GM12878 (cell line): ENCODE data around the gene CA14. TPM values are rescaled to one million over a fixed set of nuclear protein-coding genes. Genes with fewer than 3 reads are reported as not detected.
"Not testable (repeated sequence)": the region's sequence is repeated elsewhere in the genome, so short reads cannot be mapped to it uniquely, and the experiment has no call there.

Experiments
- ATAC-seq: fragments of 200-7000 bp; cut with Tn5 transposase; 3 replicates; pipeline ENCODE4 v1.9.1; 2020; ENCODE audit warnings: mild to moderate bottlenecking, moderate library complexity
- BruUV-seq: library from RNA; stranded (reverse); fragments of 400-500 nt; replicated peaks from 2 replicates; lab custom pipeline; 2021; lab: Mats Ljungman, UMichigan
- CTCF ChIA-PET: fragments of 300-600 bp; sonication (Branson Sonifier 250); formaldehyde crosslinking; extraction: SDS; loops from one replicate; lab custom pipeline; 2021; ENCODE audit warnings: inconsistent platforms; lab: Yijun Ruan, JAX
- POLR2A ChIA-PET: fragments of 350-600 bp; formaldehyde crosslinking; extraction: SDS; loops from one replicate; lab custom pipeline; 2021; ENCODE audit warnings: inconsistent platforms; lab: Charles Lee
- RAD21 ChIA-PET: fragments of 300-600 bp; sonication (Branson Sonifier 250); formaldehyde crosslinking; loops from one replicate; lab custom pipeline; 2023; ENCODE audit warnings: antibody characterized with exemption; ENCODE audit not compliant: unreplicated experiment; lab: Charles Lee
- SMC1A ChIA-PET: fragments of 300-600 bp; sonication (Branson Sonifier 250); formaldehyde crosslinking; loops from one replicate; lab custom pipeline; 2023; ENCODE audit not compliant: unreplicated experiment, uncharacterized antibody; lab: Charles Lee
- DNase-seq: peaks from one replicate; pipeline ENCODE4 v3.0.0-alpha.2; 2011; ENCODE audit warnings: low read depth, low spot score
- FAIRE-seq: peaks from 3 replicates; lab custom pipeline; 2011; peaks lifted over from hg19 to GRCh38; lab: Jason Lieb, UNC
- H2AFZ ChIP-seq: 2 replicates; pipeline ENCODE4 v1.6.0; 2011; ENCODE audit warnings: low read depth, low read length, control low read depth; ENCODE audit not compliant: control insufficient read depth
- H3K27ac ChIP-seq: 2 replicates; pipeline ENCODE4 v1.5.1; 2011; ENCODE audit warnings: control low read depth; ENCODE audit not compliant: control insufficient read depth, insufficient read depth
- H3K27me3 ChIP-seq, 2 experiments: replicated peaks in 1 of 2; 2 replicates each; pipeline versions ENCODE4 v1.6.0 to v1.6.1; 2011; ENCODE audit warnings: low read length in 1 of 2; ENCODE audit not compliant: control insufficient read depth in 2 of 2, insufficient read depth in 2 of 2
- H3K36me3 ChIP-seq, 2 experiments: 2 replicates each; pipeline ENCODE4 v1.5.1; 2011; ENCODE audit warnings: low read length in 1 of 2; ENCODE audit not compliant: control insufficient read depth in 2 of 2, insufficient read depth in 2 of 2
- H3K4me1 ChIP-seq: 2 replicates; pipeline ENCODE4 v1.6.1; 2011; ENCODE audit warnings: mild to moderate bottlenecking, low read length, moderate library complexity, mixed read lengths; ENCODE audit not compliant: control insufficient read depth, insufficient read depth
- H3K4me2 ChIP-seq: 2 replicates; pipeline ENCODE4 v1.6.0; 2011; ENCODE audit warnings: control low read depth; ENCODE audit not compliant: control insufficient read depth, insufficient read depth
- H3K4me3 ChIP-seq: fragments of 200-600 bp; sonication (generic); 2 replicates; pipeline ENCODE4 v1.5.1; 2016
- H3K79me2 ChIP-seq: 2 replicates; pipeline ENCODE4 v1.6.0; 2011; ENCODE audit warnings: low read length; ENCODE audit not compliant: control insufficient read depth, insufficient read depth
- H3K9ac ChIP-seq: 2 replicates; pipeline ENCODE4 v1.8.0; 2011; ENCODE audit warnings: low read length, control low read depth, mixed read lengths; ENCODE audit not compliant: control insufficient read depth, insufficient read depth
- H3K9me3 ChIP-seq: replicated peaks from 3 replicates; pipeline ENCODE4 v1.5.1; 2011; ENCODE audit warnings: mild to moderate bottlenecking, low read length; ENCODE audit not compliant: control insufficient read depth, insufficient read depth
- H4K20me1 ChIP-seq: 2 replicates; pipeline ENCODE4 v1.6.0; 2011; ENCODE audit not compliant: control insufficient read depth, insufficient read depth
- BACH1 ChIP-seq: fragments of 450-650 bp; IDR thresholded peaks from 2 replicates; pipeline ENCODE4 v1.6.1; 2017; ENCODE audit warnings: mild to moderate bottlenecking, borderline replicate concordance
- BHLHE40 ChIP-seq, 2 experiments: fragments of 450-650 bp in 1 of 2; IDR thresholded peaks; 2 replicates each; pipeline ENCODE4 v1.6.1; 2011 to 2017; ENCODE audit warnings: low read depth in 2 of 2, borderline replicate concordance in 1 of 2, improper control_type of control experiment in 1 of 2, low read length in 1 of 2, mild to moderate bottlenecking in 1 of 2
- KLF5 ChIP-seq: fragments of 450-650 bp; IDR thresholded peaks from 2 replicates; pipeline ENCODE4 v1.6.1; 2014; ENCODE audit warnings: mild to moderate bottlenecking; ENCODE audit not compliant: partially characterized antibody
- MXI1 ChIP-seq: fragments of 150-350 bp; IDR thresholded peaks from 2 replicates; pipeline ENCODE4 v1.6.1; 2011; ENCODE audit warnings: low read depth, mild to moderate bottlenecking, inconsistent platforms, low read length, improper control_type of control experiment
- POLR2AphosphoS5 ChIP-seq: IDR thresholded peaks from 2 replicates; pipeline ENCODE4 v1.6.1; 2011; ENCODE audit warnings: mild to moderate bottlenecking, low read length, inconsistent platforms
- RBBP5 ChIP-seq: fragments of 200-600 bp; sonication (generic); conservative IDR thresholded peaks from 2 replicates; pipeline ENCODE4 v1.6.1; 2016
- WGBS: methylation state at CpG from one replicate; pipeline ENCODE4 v1.1.6; 2016; ENCODE audit warnings: low lambda C conversion rate; ENCODE audit not compliant: insufficient replicate concordance, insufficient coverage; ENCODE audit errors: missing lambda C conversion rate; 5-methylcytosine and 5-hydroxymethylcytosine counted together
- in situ Hi-C: fragments of 300-500 bp; cut with MboI; formaldehyde crosslinking; loops from 9 replicates; pipeline ENCODE4 v1.14.3; 2018; ENCODE audit warnings: mixed read lengths
- intact Hi-C: fragments of 100-400 bp; cut with micrococcal nuclease; formaldehyde crosslinking; loops from one replicate; pipeline ENCODE4 v1.14.2; 2022; ENCODE audit not compliant: unreplicated experiment
- polyA plus RNA-seq, 11 experiments: library from polyadenylated mRNA; depleted of rRNA in 4 of 11; unstranded in 6 of 11; stranded (reverse) in 5 of 11; fragments of >200 nt; fragmentation: Nextera tagmentation in 4 of 11; fragmentation: Illumina TruSeq in 1 of 11; extraction: Ambion mirVana in 4 of 11; extraction: Trizol in 1 of 11; gene quantifications; 1 replicate in 1 of 11; 2 replicates in 10 of 11; pipeline versions ENCODE4 v1.2.1 to v1.2.3, GENCODE V29; 2011 to 2016; ENCODE audit warnings: inconsistent platforms in 2 of 11, missing spikeins in 2 of 11, low read depth in 1 of 11
- total RNA-seq, 4 experiments: library from RNA; depleted of rRNA in 3 of 4; stranded (reverse); fragments of >200 nt in 3 of 4; fragmentation: Illumina TruSeq in 1 of 4; extraction: Trizol in 1 of 4; gene quantifications; 2 replicates each; pipeline versions ENCODE4 v1.2.1 to v1.2.3, GENCODE V29; 2013 to 2021
- TF ChIP-seq, protein P1 (sequence below): fragments of 450-650 bp; formaldehyde crosslinking; IDR thresholded peaks from 2 replicates; pipeline ENCODE4 v1.5.0; 2022; ENCODE audit warnings: mild to moderate bottlenecking, missing genetic modification characterization

CA14 gene
- total and polyA plus RNA-seq, 10 of the 15 experiments (the other 5 are each of a cell fraction or from before 2014, with no cell fraction given) = 0.11 to 0.35 (median 0.29) TPM; not detected in 6

DNA sequence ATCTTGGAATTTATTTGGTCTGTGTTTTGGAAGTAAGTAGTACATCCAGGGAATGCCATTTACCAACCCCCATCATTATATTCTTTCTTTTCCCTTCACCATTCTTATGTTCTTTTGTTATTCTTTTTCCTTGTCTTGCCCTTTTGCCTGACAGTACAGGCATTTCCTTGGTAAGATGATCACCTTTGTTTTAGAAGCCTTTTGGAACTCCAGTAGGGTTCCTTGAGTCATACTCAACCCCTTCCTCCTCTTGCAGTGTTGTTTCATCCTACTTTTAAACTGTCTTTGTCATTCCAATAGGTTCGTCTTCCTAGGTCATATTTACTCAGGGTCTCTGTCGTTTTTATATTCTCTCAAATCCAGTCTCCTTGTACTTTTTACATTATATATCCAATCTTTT lies 45.3 kb downstream of the CA14 start (continued):
- TF ChIP-seq, protein P1, sequence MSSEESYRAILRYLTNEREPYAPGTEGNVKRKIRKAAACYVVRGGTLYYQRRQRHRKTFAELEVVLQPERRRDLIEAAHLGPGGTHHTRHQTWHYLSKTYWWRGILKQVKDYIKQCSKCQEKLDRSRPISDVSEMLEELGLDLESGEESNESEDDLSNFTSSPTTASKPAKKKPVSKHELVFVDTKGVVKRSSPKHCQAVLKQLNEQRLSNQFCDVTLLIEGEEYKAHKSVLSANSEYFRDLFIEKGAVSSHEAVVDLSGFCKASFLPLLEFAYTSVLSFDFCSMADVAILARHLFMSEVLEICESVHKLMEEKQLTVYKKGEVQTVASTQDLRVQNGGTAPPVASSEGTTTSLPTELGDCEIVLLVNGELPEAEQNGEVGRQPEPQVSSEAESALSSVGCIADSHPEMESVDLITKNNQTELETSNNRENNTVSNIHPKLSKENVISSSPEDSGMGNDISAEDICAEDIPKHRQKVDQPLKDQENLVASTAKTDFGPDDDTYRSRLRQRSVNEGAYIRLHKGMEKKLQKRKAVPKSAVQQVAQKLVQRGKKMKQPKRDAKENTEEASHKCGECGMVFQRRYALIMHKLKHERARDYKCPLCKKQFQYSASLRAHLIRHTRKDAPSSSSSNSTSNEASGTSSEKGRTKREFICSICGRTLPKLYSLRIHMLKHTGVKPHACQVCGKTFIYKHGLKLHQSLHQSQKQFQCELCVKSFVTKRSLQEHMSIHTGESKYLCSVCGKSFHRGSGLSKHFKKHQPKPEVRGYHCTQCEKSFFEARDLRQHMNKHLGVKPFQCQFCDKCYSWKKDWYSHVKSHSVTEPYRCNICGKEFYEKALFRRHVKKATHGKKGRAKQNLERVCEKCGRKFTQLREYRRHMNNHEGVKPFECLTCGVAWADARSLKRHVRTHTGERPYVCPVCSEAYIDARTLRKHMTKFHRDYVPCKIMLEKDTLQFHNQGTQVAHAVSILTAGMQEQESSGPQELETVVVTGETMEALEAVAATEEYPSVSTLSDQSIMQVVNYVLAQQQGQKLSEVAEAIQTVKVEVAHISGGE = no peak
- TF ChIP-seq MXI1 = no peak
- no peak for TF ChIP-seq BACH1
- TF ChIP-seq BHLHE40 (IDR thresholded peaks at IDR 0.05; ENCODE audit: borderline replicate concordance in 1 of 2, low read depth in 2 of 2, low read length in 1 of 2) = no peak
- no peak for TF ChIP-seq RBBP5
- TF ChIP-seq POLR2AphosphoS5 = no peak
- no peak for TF ChIP-seq KLF5

DNA sequence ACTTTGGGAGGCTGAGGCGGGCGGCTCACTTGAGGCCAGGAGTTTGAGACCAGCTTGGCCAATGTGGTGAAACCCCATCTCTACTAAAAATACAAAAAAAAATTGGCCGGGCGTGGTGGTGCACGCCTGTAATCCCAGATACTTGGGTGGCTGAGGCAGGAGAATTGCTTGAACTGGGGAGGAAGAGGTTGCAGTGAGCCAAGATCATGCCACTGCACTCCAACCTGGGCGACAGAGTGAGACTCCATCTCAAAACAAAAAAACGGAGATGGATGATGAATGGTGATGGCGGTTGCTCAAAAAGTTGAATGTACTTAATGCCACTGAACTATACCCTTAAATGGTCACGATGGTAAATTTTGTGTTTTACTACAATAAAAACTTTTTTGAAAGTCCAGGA lies 51.0 kb downstream of the CA14 start:
- CTCF ChIA-PET, RAD21 ChIA-PET, H3K4me3 ChIP-seq, DNase-seq, BruUV-seq, H3K27me3 ChIP-seq, H3K36me3 ChIP-seq, H4K20me1 ChIP-seq, H3K9me3 ChIP-seq, H3K27ac ChIP-seq, H2AFZ ChIP-seq, POLR2A ChIA-PET, SMC1A ChIA-PET, H3K79me2 ChIP-seq, intact Hi-C loops, H3K9ac ChIP-seq, in situ Hi-C loops, H3K4me2 ChIP-seq, FAIRE-seq, H3K4me1 ChIP-seq, ATAC-seq: not testable (repeated sequence)
- 98% methylated on average over 6 of the region's 9 CpGs for WGBS
